WTC11 (cell line): ENCODE measurements around the gene ARFIP1. TPM values are rescaled to one million over a fixed set of nuclear protein-coding genes. Genes with fewer than 3 reads are reported as not detected.

Experiments
- ATAC-seq: fragments of 200-7000 bp; cut with Tn5 transposase; 2 replicates; pipeline ENCODE4 v1.10.0; 2021; ENCODE audit warnings: mild to moderate bottlenecking, moderate library complexity
- CTCF ChIA-PET: fragments of 300-600 bp; sonication (Branson Sonifier 250); formaldehyde crosslinking; loops from one replicate; lab custom pipeline; 2021; ENCODE audit warnings: antibody characterized with exemption; lab: Charles Lee
- POLR2A ChIA-PET: fragments of 350-600 bp; sonication (Branson Sonifier 250); formaldehyde crosslinking; loops from one replicate; lab custom pipeline; 2021; ENCODE audit warnings: antibody characterized with exemption; lab: Charles Lee
- DNase-seq: peaks from one replicate; pipeline ENCODE4 v3.0.0; 2021; ENCODE audit warnings: low spot score
- H3K27ac Mint-ChIP-seq: 2 replicates; pipeline ENCODE4 v1.8.0; 2021; ENCODE audit warnings: mixed read lengths
- H3K27me3 Mint-ChIP-seq: 2 replicates; pipeline ENCODE4 v1.8.0; 2021; ENCODE audit warnings: low read depth, mild to moderate bottlenecking, moderate library complexity, mixed read lengths
- H3K36me3 Mint-ChIP-seq: 2 replicates; pipeline ENCODE4 v1.8.0; 2021; ENCODE audit warnings: mixed read lengths
- H3K4me1 Mint-ChIP-seq: 2 replicates; pipeline ENCODE4 v1.8.0; 2022; ENCODE audit warnings: mixed read lengths
- H3K4me3 Mint-ChIP-seq: 2 replicates; pipeline ENCODE4 v1.8.0; 2021; ENCODE audit warnings: mild to moderate bottlenecking, moderate library complexity, mixed read lengths
- H3K9me3 Mint-ChIP-seq: 2 replicates; pipeline ENCODE4 v1.8.0; 2021; ENCODE audit warnings: mixed read lengths
- CBFB ChIP-seq: sonication (generic); formaldehyde crosslinking; IDR thresholded peaks from 2 replicates; pipeline ENCODE4 v1.8.1; 2022; ENCODE audit warnings: mild to moderate bottlenecking, low read depth, missing genetic modification reagents
- CDX4 ChIP-seq: fragments of 250-450 bp; sonication (Bioruptor Pico); IDR thresholded peaks from 2 replicates; pipeline ENCODE4 v1.9.0; 2021; ENCODE audit warnings: moderate library complexity, mild to moderate bottlenecking, inconsistent platforms, borderline replicate concordance
- CTCF ChIP-seq: fragments of 200-600 bp; IDR thresholded peaks from 2 replicates; pipeline ENCODE4 v1.8.0; 2022; ENCODE audit warnings: antibody characterized with exemption
- E2F4 ChIP-seq: sonication (generic); formaldehyde crosslinking; IDR thresholded peaks from 2 replicates; pipeline ENCODE4 v1.8.1; 2022; ENCODE audit warnings: low read depth, mild to moderate bottlenecking, moderate library complexity, missing genetic modification reagents, borderline replicate concordance
- E2F5 ChIP-seq: sonication (generic); formaldehyde crosslinking; IDR thresholded peaks from 2 replicates; pipeline ENCODE4 v1.8.1; 2022; ENCODE audit warnings: mild to moderate bottlenecking, moderate library complexity, missing genetic modification reagents
- ETV6 ChIP-seq: sonication (generic); formaldehyde crosslinking; IDR thresholded peaks from 2 replicates; pipeline ENCODE4 v1.8.1; 2022; ENCODE audit warnings: mild to moderate bottlenecking, missing genetic modification reagents
- GABPB1 ChIP-seq: sonication (generic); formaldehyde crosslinking; IDR thresholded peaks from 2 replicates; pipeline ENCODE4 v1.8.1; 2023; ENCODE audit warnings: mild to moderate bottlenecking, missing genetic modification reagents
- GRHL2 ChIP-seq: fragments of 250-450 bp; sonication (Bioruptor Pico); IDR thresholded peaks from 2 replicates; pipeline ENCODE4 v1.8.0; 2022; ENCODE audit warnings: mild to moderate bottlenecking, moderate library complexity; ENCODE audit not compliant: insufficient replicate concordance, severe bottlenecking
- HMGXB4 ChIP-seq: sonication (generic); formaldehyde crosslinking; IDR thresholded peaks from 2 replicates; pipeline ENCODE4 v1.8.1; 2023; ENCODE audit warnings: mild to moderate bottlenecking, moderate library complexity, missing genetic modification reagents
- NR2C2 ChIP-seq: sonication (generic); formaldehyde crosslinking; IDR thresholded peaks from 2 replicates; pipeline ENCODE4 v1.8.0; 2022; ENCODE audit warnings: mild to moderate bottlenecking, missing genetic modification reagents
- PRDM15 ChIP-seq: sonication (generic); formaldehyde crosslinking; IDR thresholded peaks from 2 replicates; pipeline ENCODE4 v1.8.0; 2022; ENCODE audit warnings: missing genetic modification reagents
- RORB ChIP-seq: fragments of 250-450 bp; sonication (Bioruptor Pico); IDR thresholded peaks from 2 replicates; pipeline ENCODE4 v1.9.0; 2021; ENCODE audit warnings: mild to moderate bottlenecking
- SMAD4 ChIP-seq: sonication (generic); formaldehyde crosslinking; IDR thresholded peaks from 2 replicates; pipeline ENCODE4 v1.8.0; 2022; ENCODE audit warnings: mild to moderate bottlenecking, missing genetic modification reagents
- TEAD4 ChIP-seq: sonication (generic); formaldehyde crosslinking; IDR thresholded peaks from 2 replicates; pipeline ENCODE4 v1.8.0; 2022; ENCODE audit warnings: mild to moderate bottlenecking, missing genetic modification reagents
- ZMAT4 ChIP-seq: fragments of 250-450 bp; sonication (Bioruptor Pico); IDR thresholded peaks from 2 replicates; pipeline ENCODE4 v1.9.0; 2021; ENCODE audit warnings: mild to moderate bottlenecking
- ZNF317 ChIP-seq: sonication (generic); formaldehyde crosslinking; IDR thresholded peaks from 2 replicates; pipeline ENCODE4 v1.8.1; 2023; ENCODE audit warnings: low read depth, mild to moderate bottlenecking, moderate library complexity, missing genetic modification reagents, borderline replicate concordance
- ZNF416 ChIP-seq: fragments of 250-450 bp; sonication (Bioruptor Pico); IDR thresholded peaks from 2 replicates; pipeline ENCODE4 v1.9.0; 2021; ENCODE audit warnings: mild to moderate bottlenecking, inconsistent platforms
- ZNF423 ChIP-seq: fragments of 250-450 bp; sonication (Bioruptor Pico); IDR thresholded peaks from 2 replicates; pipeline ENCODE4 v2.1.2; 2022; ENCODE audit warnings: mild to moderate bottlenecking, moderate library complexity
- total RNA-seq: library from RNA; stranded (reverse); gene quantifications from 3 replicates; pipeline ENCODE4 v1.2.3, GENCODE V29; 2021

The ARFIP1 gene
- total RNA-seq, 1 experiment from 2014 or later, result 35.3 TPM

- DNase-seq, result no peak
- ChIA-PET POLR2A (no interaction called here), CTCF (interaction anchor here (1.0 kb wide), 2 partner anchors 9 to 309 kb away, joined by 3 read pairs; no protein-coding TSS in a partner anchor)
- Mint-ChIP-seq H3K27me3 (peaks cover 9% of the 10 kb centered on the region), H3K4me3 (no peak overlapping the region), H3K36me3 (peaks cover 25% of the 10 kb centered on the region), H3K9me3 (peaks cover 25% of the 10 kb centered on the region), H3K4me1 (peaks cover 61% of the 10 kb centered on the region), H3K27ac (no peak overlapping the region)
- no peak for TF ChIP-seq TEAD4 (CRISPR knock-in tag)
- no peak for TF ChIP-seq CBFB (CRISPR knock-in tag)
- no peak for TF ChIP-seq ZMAT4 (CRISPR knock-in tag)
- no peak for TF ChIP-seq ETV6
- TF ChIP-seq ZNF416, result no peak
- TF ChIP-seq ZNF317 (CRISPR knock-in tag), result no peak
- TF ChIP-seq NR2C2 (CRISPR knock-in tag), result no peak
- no peak for TF ChIP-seq RORB (CRISPR knock-in tag)
- no peak for TF ChIP-seq HMGXB4 (CRISPR knock-in tag)
- TF ChIP-seq ZNF423 (CRISPR knock-in tag), result no peak
- no peak for TF ChIP-seq GABPB1 (CRISPR knock-in tag)
- TF ChIP-seq SMAD4 (CRISPR knock-in tag), result no peak
- TF ChIP-seq CDX4 (CRISPR knock-in tag), result no peak
- no peak for TF ChIP-seq E2F4 (CRISPR knock-in tag)
- TF ChIP-seq E2F5 (CRISPR knock-in tag), result no peak
- no peak for TF ChIP-seq PRDM15 (CRISPR knock-in tag)
- no peak for TF ChIP-seq CTCF
- no peak for TF ChIP-seq GRHL2 (CRISPR knock-in tag)
- no peak for ATAC-seq
Observed at GRCh38 chr4:152810715-152811287, 31.0 kb downstream of the ARFIP1 start.
